Measurements from ENCODE around the gene CCDC171. TPM values are rescaled to one million over a fixed set of nuclear protein-coding genes. Genes with fewer than 3 reads are reported as not detected.

The CCDC171 gene
- total and polyA plus RNA-seq, 10 of the 15 experiments (the other 5 are each of a cell fraction or from before 2014, with no cell fraction given), result 1.00 to 7.2 (median 2.8) TPM

- TF ChIP-seq IRF5 (IDR thresholded peaks at IDR 0.05; ENCODE audit: borderline replicate concordance) (peak; percentile 0; the same call in 1 of the 2 replicates), IRF4 (IDR thresholded peaks at IDR 0.05; ENCODE audit: low read depth, low read length) (peak; percentile 47; the same call in 1 of the 2 replicates), KAT2A (conservative IDR thresholded peaks at IDR 0.05; ENCODE audit: control insufficient read depth, low read depth, low read length) (no peak), ZBTB11 (CRISPR knock-in tag; IDR thresholded peaks at IDR 0.05) (no peak), DPF2 (IDR thresholded peaks at IDR 0.05) (peak; percentile 94), ZNF592 (IDR thresholded peaks at IDR 0.05) (no peak), CUX1 (IDR thresholded peaks at IDR 0.05; ENCODE audit: insufficient replicate concordance, low read depth, low read length) (peak; percentile 38), RBBP5 (conservative IDR thresholded peaks at IDR 0.05) (no peak), TCF3 (IDR thresholded peaks at IDR 0.05; ENCODE audit: borderline replicate concordance, insufficient read depth, low read depth, low read length) (0 out of 2 replicates have a peak, but pooled peaks have one; percentile 13), NFXL1 (IDR thresholded peaks at IDR 0.05; ENCODE audit: borderline replicate concordance) (no peak), JUNB (IDR thresholded peaks at IDR 0.05) (no peak; the same call in 1 of the 2 replicates), RUNX3 (IDR thresholded peaks at IDR 0.05; ENCODE audit: low read length) (peak; percentile 100), FOS (IDR thresholded peaks at IDR 0.05; ENCODE audit: borderline replicate concordance, extremely low read depth, insufficient read length) (no peak), IKZF2 (IDR thresholded peaks at IDR 0.05) (peak; percentile 70 to 73), KLF5 (IDR thresholded peaks at IDR 0.05; ENCODE audit: partially characterized antibody) (peak; percentile 99)
These were observed 41.9 kb upstream of the CCDC171 start, which contains the start of gene PSIP1 (continued) for GRCh38 chr9:15510789-15511575.

All from GM12878 (cell line).